ENCODE measurements around the gene F7.

DNA sequence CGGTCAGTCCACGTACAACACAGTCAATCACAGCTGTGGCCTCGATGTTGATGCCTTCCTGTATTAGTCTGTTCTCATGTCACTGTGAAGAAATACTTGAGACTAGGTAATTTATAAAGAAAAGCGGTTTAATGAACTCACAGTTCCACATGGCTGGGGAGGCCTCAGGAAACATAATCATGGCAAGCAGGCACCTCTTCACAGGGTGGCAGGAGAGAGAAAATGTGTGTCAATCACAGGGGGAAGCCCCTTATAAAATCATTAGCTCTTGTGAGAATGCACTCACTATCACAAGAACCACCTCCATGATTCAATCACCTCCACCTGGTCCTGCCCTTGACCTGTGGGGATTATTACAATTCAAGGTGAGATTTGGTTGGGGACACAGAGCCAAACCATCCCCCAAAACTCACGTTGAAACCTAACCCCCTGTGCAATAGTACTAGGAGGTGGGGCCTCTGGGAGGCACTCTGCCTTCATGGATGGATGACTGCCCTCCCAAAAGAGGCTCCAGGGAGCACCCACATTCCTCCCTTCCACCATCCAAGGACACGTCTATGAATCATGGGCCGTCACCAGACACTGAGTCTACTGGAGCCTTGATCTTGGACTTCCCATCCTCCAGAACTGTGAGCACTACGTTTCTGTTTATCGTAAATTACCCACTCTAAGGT, 50.5 kb downstream of the F7 start:
- TF ChIP-seq CEBPB (IDR thresholded peaks at IDR 0.05) (no peak), ZBTB7A (IDR thresholded peaks at IDR 0.05; ENCODE audit: low read depth) (no peak), RAD21 (IDR thresholded peaks at IDR 0.05; ENCODE audit: low read depth) (no peak), YY1 (IDR thresholded peaks at IDR 0.05; ENCODE audit: low read depth) (no peak), TAF1 (IDR thresholded peaks at IDR 0.05; ENCODE audit: low read depth) (no peak), NFIC (IDR thresholded peaks at IDR 0.05) (no peak)
- TF ChIP-seq, protein P1, sequence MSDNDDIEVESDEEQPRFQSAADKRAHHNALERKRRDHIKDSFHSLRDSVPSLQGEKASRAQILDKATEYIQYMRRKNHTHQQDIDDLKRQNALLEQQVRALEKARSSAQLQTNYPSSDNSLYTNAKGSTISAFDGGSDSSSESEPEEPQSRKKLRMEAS (IDR thresholded peaks at IDR 0.05), result no peak
- TF ChIP-seq, protein P2, sequence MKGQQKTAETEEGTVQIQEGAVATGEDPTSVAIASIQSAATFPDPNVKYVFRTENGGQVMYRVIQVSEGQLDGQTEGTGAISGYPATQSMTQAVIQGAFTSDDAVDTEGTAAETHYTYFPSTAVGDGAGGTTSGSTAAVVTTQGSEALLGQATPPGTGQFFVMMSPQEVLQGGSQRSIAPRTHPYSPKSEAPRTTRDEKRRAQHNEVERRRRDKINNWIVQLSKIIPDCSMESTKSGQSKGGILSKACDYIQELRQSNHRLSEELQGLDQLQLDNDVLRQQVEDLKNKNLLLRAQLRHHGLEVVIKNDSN (IDR thresholded peaks at IDR 0.05), result no peak
- TF ChIP-seq, protein P3, sequence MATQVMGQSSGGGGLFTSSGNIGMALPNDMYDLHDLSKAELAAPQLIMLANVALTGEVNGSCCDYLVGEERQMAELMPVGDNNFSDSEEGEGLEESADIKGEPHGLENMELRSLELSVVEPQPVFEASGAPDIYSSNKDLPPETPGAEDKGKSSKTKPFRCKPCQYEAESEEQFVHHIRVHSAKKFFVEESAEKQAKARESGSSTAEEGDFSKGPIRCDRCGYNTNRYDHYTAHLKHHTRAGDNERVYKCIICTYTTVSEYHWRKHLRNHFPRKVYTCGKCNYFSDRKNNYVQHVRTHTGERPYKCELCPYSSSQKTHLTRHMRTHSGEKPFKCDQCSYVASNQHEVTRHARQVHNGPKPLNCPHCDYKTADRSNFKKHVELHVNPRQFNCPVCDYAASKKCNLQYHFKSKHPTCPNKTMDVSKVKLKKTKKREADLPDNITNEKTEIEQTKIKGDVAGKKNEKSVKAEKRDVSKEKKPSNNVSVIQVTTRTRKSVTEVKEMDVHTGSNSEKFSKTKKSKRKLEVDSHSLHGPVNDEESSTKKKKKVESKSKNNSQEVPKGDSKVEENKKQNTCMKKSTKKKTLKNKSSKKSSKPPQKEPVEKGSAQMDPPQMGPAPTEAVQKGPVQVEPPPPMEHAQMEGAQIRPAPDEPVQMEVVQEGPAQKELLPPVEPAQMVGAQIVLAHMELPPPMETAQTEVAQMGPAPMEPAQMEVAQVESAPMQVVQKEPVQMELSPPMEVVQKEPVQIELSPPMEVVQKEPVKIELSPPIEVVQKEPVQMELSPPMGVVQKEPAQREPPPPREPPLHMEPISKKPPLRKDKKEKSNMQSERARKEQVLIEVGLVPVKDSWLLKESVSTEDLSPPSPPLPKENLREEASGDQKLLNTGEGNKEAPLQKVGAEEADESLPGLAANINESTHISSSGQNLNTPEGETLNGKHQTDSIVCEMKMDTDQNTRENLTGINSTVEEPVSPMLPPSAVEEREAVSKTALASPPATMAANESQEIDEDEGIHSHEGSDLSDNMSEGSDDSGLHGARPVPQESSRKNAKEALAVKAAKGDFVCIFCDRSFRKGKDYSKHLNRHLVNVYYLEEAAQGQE (IDR thresholded peaks at IDR 0.05; ENCODE audit: low read depth), result no peak

Data from Ishikawa (cell line).